Skin epidermis (tissue), 12 donors: ENCODE data around the gene ZNF268.

ENCODE experiments used
- H3K27ac ChIP-seq, 21 experiments: fragments of 200-600 bp; sonication (generic) in 11 of 21; one replicate each; pipeline ENCODE4 v1.5.0; 2020; ENCODE audit warnings: mild to moderate bottlenecking in 3 of 21, inconsistent platforms in 2 of 21, moderate library complexity in 2 of 21
- H3K4me3 ChIP-seq, 7 experiments: fragments of 200-600 bp; sonication (generic) in 2 of 7; one replicate each; pipeline ENCODE4 v1.5.0; 2020; ENCODE audit warnings: inconsistent platforms in 2 of 7, mild to moderate bottlenecking in 2 of 7, moderate library complexity in 1 of 7

Gene ZNF268

DNA sequence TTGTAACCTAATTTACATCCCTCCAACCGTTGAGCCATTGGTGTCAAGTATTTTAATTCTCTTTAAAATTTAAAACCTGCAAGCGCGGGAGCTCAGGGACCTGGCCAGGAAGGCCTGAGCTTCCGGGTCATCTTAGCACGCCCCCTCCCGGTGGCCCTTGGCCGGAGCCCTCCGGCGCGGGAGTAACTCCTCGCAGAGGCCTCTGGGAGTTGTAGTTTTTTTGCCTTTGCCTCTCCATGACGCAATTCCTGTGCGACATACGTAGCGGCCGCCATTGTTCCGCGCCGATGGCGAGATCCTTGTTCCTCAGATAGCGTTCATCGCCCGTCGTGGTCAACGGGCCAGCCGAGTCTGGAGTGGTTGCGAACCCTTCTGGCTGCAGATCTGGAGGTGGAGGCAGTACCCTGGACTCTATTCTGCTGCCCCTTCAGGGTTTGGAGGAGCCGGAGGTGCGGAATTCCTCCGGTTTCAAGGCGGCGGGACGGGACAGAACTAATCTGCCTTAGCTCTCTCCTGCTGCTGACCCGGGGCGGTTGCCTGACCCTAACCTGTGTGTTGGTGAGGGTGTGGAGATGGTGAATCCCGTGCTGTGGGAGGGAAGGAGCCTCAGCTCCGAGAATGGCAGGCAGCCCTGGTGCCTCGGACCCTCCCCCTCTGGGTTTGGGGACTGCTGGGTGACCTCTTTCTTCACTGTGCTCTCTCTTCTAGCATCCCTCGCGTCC, at the start of gene ZNF268:
Gene ZNF268 (plus strand): TSS at position 258 of the 722 bp plus-strand sequence. CDS start 503 bp downstream, outside the sequence.
- Histone ChIP-seq H3K27ac (peak within 1 kb of the TSS in 19 of 21 experiments; percentile 34 to 86 (median 76)), H3K4me3 (peak within 1 kb of the TSS; percentile 57 to 91 (median 77))

DNA sequence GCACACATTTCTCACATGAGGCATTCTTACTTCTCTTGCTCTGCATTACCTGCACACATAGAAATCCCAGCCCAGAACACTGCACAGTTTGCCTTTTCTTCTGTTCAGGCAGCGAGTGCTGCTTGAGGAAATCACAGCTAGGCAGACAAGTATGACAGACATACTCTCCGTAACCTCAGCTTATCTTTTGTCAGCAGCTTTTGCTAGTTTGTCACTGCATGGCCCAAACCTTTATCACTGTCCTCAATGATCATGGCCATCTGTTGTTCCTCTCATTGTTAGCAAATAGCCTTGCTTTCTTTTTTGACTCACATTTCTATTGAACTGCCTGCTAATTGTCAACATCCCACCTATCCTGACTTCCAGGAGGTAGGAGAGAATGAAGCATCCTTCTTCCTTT, 45.5 kb upstream of the ZNF268 start:
- Histone ChIP-seq H3K27ac (no peak overlapping the region), H3K4me3 (no peak overlapping the region)

DNA sequence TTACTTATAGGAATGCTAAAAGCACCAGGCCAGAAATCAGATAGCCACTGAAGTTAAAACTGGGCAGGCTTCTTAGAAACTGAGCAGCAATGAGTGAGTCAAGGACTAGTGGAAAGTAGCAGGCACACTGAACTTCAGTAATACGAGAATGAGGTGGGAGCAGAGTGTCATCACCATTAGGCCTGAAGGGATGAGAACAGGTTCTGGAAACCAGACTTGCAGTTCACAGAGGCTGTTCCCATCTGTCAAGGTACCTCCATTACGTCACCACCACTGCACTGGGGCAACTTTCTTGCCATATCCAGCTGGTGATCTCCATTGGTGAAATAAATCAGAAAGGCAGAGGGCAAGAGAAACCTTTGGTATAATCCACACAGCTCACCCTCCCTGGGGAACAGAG, 35.3 kb upstream of the ZNF268 start:
- Histone ChIP-seq H3K27ac (no peak overlapping the region), H3K4me3 (no peak overlapping the region)

DNA sequence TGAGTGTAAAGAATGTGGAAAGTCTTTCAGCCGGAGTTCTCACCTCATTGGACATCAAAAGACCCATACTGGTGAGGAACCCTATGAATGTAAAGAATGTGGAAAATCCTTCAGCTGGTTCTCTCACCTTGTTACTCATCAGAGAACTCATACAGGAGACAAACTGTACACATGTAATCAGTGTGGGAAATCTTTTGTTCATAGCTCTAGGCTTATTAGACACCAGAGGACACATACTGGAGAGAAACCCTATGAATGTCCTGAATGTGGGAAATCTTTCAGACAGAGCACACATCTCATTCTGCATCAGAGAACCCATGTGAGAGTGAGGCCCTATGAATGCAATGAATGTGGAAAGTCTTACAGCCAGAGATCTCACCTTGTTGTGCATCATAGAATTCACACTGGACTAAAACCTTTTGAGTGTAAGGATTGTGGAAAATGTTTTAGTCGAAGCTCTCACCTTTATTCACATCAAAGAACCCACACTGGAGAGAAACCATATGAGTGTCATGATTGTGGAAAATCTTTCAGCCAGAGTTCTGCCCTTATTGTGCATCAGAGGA, 25.1 kb upstream of the ZNF268 start:
- no peak overlapping the region for H3K4me3 ChIP-seq
- no peak overlapping the region for H3K27ac ChIP-seq

DNA sequence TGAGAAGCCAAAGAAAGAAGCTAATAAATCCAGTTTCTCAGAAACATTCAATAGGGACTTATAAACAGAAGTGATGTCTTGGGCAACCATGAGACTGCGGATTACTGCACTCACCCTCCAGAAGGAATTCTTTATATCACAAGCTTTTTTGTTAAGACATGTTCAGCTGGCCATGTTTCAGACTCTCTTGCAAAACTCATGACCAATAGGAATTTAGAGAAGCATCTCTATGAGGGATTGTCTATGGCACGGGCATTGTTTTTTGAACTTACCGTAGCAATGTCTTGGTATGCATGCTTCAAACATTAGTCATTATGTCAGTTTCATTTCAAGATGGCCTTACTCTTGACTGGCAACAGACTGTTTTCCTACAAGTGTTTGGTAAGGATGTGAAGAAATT, 15.5 kb upstream of the ZNF268 start:
- H3K4me3 ChIP-seq = no peak overlapping the region
- no peak overlapping the region for H3K27ac ChIP-seq

DNA sequence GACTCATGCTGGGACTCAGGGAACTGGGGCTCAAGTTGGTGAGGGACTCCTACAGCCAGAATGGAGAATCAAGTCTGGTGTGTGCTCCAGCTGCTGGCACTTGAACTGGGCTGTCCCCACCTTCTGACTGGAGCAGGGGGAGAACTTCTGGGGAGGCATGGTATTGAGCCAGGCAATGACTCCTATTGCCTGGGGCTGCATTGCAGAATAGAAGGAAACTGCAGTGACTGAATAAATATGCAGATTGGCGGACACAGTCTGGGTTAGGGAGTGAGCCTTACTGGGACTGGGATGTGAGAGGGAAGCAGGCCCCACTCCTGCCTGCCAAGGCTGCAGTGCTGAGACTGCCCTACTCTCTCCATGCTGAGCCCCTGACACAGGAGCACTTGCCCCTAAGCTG, 8.8 kb upstream of the ZNF268 start:
- H3K27ac ChIP-seq = no peak overlapping the region
- H3K4me3 ChIP-seq = no peak overlapping the region

DNA sequence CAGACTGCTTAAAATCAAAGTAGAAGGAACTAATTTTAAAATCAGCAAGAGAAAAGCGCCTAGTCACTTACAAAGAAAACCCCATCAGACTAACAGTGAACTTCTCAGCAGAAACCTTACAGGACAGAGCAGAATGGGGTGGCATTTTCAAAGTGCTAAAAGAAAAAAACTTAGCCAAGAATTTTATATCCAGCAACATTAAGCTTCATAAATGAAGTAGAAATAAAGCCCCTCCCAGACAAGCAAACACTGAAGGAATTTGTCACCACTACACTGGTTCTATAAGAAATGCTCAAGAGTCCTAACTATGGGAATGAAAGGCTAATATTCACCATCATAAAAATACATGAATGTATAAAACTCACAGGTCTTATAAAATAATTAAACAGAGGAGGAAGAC, 6.4 kb upstream of the ZNF268 start:
- H3K4me3 ChIP-seq = no peak overlapping the region
- H3K27ac ChIP-seq = no peak overlapping the region

DNA sequence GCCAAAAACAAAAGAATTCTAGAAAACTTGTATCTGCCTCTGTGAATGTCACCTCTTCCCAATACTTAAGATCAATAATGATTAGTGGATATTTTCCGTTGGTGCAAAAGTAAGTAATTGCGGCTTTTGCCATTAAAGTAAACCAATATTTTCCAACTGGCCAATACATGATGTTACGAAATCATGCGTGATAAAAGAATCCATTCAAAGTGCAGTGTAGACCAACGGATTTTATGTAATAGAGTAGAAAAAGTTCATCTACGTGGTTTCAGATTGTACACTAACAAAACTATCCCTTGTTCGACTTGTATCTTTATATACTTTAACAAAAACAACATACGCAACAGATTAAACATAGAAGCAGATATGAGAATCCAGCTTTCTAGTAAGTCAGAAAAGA, 626 bp upstream of the ZNF268 start:
- H3K27ac ChIP-seq = no peak overlapping the region
- H3K4me3 ChIP-seq = no peak overlapping the region

DNA sequence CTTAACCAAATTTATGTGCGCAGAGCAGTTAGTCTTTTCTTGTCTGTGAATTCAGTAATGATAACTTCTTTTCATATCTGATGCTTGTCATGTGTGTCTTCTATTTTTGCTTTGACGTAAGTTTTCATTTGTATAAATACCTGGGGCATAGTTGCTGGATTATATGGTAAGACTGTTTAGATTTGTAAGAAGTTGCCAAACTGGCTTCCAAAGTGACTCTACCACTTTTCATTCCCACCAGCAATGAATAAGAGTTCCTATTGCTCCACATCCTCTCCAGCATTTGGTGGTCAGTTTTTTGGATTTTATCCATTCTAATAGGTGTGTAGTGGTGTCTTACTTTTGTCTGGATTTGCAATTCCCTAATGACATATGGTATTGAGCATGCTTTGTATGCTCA, 8.9 kb downstream of the ZNF268 start:
- Histone ChIP-seq H3K4me3 (no peak overlapping the region), H3K27ac (no peak overlapping the region)

DNA sequence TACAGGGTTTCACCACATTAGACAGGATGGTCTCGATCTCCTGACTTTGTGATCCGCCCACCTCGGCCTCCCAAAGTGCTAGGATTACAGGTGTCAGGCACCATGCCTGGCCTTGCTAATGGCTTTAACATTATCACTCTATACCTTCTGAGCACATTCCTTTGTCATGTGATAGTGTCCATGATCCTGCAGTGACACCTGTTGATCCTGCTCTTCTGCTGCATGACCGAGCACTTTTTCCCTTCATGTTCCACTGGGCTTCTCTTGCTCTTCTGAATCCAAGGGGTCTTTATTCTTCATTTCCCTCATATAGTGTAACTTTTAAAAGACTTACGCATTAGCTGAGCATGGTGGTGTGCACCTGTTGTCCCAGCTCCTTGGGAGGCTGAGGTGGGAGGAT, 11.6 kb downstream of the ZNF268 start:
- Histone ChIP-seq H3K4me3 (no peak overlapping the region), H3K27ac (no peak overlapping the region)

DNA sequence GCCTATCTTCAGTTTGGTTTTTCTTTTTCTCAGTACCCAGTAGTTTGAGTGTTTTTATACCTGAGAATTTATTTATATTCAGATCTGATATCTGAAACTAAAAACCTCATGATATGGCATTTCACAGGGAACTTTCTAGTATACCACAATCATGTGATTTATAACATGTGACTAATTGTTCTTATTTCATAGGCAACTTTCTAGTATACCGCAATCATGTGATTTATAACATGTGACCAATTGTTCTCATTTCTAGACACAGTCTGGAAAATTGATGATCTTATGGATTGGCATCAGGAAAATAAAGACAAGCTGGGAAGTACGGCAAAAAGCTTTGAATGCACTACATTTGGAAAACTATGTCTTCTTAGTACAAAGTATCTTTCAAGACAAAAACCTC, 20.6 kb downstream of the ZNF268 start:
- Histone ChIP-seq H3K27ac (no peak overlapping the region), H3K4me3 (no peak overlapping the region)

DNA sequence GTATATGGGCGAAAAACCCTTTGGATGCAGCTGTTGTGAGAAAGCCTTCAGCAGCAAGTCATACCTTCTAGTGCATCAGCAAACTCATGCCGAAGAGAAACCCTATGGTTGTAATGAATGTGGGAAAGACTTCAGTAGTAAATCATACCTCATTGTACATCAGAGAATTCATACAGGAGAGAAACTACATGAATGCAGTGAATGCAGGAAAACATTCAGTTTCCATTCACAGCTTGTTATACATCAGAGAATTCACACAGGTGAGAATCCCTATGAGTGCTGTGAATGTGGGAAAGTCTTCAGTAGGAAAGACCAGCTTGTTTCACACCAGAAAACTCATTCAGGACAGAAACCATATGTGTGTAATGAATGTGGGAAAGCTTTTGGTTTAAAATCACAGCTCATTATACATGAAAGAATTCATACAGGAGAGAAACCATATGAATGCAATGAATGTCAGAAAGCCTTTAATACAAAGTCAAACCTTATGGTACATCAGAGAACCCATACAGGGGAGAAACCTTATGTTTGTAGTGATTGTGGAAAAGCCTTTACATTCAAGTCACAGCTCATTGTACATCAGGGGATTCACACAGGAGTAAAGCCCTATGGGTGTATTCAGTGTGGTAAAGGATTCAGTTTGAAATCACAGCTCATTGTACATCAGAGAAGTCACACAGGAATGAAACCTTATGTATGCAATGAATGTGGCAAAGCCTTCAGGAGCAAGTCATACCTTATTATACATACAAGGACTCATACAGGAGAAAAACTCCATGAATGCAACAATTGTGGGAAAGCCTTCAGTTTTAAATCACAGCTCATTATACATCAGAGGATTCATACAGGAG, 21.4 kb downstream of the ZNF268 start:
- Histone ChIP-seq H3K27ac (no peak overlapping the region), H3K4me3 (no peak overlapping the region)

DNA sequence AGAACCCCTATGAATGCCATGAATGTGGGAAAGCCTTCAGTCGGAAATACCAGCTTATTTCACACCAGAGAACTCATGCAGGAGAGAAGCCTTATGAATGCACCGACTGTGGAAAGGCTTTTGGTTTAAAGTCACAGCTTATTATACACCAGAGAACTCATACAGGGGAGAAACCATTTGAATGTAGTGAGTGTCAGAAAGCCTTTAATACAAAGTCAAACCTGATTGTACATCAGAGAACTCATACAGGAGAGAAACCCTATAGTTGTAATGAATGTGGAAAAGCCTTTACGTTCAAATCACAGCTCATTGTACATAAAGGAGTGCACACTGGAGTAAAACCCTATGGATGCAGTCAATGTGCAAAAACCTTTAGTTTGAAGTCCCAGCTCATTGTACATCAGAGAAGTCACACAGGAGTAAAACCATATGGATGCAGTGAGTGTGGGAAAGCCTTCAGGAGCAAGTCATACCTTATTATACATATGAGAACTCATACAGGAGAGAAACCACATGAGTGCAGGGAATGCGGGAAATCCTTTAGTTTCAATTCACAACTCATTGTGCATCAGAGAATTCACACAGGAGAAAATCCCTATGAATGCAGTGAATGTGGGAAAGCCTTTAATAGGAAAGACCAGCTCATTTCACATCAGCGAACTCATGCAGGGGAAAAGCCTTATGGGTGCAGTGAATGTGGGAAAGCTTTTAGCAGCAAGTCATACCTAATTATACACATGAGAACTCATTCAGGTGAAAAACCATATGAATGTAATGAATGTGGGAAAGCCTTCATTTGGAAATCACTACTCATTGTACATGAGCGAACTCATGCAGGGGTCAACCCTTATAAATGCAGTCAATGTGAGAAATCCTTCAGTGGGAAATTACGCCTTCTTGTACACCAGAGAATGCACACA, 22.3 kb downstream of the ZNF268 start:
- no peak overlapping the region for H3K4me3 ChIP-seq
- no peak overlapping the region for H3K27ac ChIP-seq

DNA sequence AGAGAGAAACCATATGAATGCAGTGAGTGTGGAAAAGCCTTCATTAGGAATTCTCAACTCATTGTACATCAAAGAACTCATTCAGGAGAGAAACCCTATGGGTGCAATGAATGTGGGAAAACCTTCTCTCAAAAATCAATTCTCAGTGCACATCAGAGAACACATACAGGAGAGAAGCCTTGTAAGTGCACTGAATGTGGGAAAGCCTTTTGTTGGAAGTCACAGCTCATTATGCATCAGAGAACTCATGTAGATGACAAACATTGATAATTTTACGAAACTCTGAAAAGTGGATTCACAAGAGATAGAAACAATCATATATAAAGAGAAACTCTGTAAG, 22.9 kb downstream of the ZNF268 start:
- H3K4me3 ChIP-seq = no peak overlapping the region

DNA sequence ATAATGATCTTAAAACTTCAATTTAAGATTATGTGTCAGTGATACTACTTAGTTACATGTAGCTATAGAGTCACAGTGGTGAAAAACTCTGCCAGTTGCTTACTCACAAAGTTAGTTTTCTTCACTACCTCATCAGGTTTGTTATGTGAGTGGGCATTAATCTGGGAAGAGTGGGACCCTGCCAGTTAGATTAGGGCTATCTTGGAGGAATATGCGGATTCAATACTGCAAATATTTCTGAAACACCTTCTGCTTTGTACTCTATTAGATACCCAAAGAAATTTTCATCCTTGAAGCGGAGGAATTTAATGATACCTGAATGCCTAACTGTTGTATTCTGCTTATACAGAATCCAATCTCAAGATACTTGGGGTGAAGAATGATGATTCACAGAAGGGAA, 25.1 kb downstream of the ZNF268 start:
- H3K4me3 ChIP-seq = no peak overlapping the region

More for the DNA sequence above, 22.9 kb downstream of the ZNF268 start:
- H3K27ac ChIP-seq = no peak overlapping the region

DNA sequence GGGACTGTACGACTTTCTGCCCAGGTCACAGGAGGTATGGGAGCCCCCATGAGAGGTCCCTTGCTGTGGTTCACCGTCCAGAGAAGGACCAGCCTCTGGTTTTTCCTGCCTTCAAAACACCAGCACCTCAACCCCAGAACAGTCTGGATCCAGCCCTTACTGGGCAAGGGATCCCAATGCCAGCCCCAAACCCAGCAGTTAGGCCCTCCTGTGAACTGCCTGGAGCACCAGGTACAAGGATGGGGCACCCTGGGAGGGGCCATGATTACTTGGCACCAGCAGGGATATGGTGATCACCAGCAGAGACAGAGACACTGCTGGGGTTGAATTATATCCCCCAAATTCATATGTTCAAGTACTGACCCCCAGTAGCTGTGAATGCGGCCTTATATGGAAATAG, 34.4 kb downstream of the ZNF268 start:
- H3K4me3 ChIP-seq = no peak overlapping the region
- H3K27ac ChIP-seq = no peak overlapping the region

More for the DNA sequence above, 25.1 kb downstream of the ZNF268 start:
- H3K27ac ChIP-seq = no peak overlapping the region

DNA sequence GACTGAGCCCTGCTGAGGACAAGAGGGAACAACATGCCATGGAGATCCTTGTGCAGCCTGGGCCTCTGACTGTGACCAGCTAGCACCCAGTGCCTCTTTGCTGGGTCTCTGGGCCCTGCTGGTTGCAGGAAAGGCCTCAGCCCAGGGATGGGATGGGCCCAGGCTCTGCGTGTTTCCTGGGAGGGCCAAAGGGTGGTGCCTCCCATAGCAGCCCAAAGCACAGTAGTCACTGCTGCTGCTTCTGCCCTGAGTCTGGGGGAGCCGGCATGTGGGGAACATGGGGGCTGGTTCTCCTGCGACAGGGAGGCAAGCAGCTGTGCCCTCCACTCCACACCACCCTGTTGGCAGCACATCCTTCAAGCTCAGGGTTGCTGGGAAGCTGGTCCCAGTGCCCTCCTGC, 35.9 kb downstream of the ZNF268 start:
- Histone ChIP-seq H3K4me3 (no peak overlapping the region), H3K27ac (no peak overlapping the region)

DNA sequence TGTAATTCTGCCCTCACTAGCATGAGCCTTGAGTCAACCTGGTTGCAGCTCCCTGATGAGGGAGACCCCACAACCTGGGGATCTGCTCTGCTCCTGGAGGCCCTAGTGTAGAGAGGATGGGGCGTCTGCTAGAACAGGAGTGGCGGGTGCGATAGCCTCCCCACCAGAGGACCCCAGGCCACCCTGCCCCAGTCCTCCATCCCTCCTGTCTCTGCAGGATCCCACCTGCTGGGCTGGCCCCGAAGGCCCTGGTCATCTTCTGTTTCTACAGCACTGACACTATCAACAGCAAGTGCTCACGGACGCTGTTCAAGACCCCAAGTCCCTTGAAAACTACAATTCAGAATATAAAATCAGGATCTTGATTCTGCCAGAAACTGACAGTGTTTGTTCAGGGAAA, 39.2 kb downstream of the ZNF268 start:
- no peak overlapping the region for H3K27ac ChIP-seq
- no peak overlapping the region for H3K4me3 ChIP-seq

DNA sequence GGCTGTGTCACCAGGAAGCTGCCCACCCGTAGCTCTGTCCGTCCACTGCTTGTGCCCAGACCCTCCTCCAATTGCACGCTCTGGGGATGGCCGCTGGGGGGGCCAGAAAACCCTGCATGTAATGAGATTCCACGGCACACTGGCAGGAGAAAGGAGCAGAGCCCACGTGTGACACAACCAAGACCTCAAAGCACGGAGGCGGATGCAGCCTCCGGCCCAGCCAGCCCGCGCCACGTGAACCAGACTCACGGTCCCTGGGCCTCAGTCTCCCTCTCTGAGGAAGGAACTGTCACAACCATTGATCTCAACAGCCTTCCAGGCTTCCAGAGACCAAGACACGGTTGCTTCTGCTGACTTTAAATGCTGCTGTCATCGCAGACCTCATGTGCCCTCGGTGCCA, 39.9 kb downstream of the ZNF268 start:
- Histone ChIP-seq H3K4me3 (no peak overlapping the region), H3K27ac (no peak overlapping the region)

DNA sequence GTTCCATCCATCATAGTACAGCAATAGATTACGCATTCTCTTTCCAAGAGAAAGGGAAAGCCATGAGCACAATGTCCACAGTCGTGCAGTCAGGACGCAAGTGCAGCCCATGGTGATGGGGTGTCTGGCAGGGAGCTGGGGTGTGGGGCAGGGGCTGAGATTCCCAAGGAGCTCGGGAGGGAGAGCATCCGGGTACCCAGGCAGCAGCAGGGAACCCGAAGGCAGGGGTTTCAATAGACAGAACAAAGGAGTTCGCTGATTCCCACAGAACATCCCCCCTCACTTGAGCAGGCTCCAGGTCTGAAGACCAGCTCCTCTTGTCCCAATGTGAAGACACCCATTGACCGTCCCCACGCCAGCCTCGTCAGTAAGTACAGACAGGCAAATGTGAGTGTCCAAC, 40.9 kb downstream of the ZNF268 start:
- H3K4me3 ChIP-seq = no peak overlapping the region
- H3K27ac ChIP-seq = no peak overlapping the region
